B cell (primary cell): ENCODE results near the gene ITPKB.

Experiments used
- EZH2 ChIP-seq: IDR thresholded peaks from 2 replicates; pipeline ENCODE4 v1.6.1; 2012; ENCODE audit warnings: borderline replicate concordance, low read depth, mild to moderate bottlenecking, moderate library complexity, low read length; ENCODE audit not compliant: insufficient read depth, poor library complexity, severe bottlenecking
- TF ChIP-seq, protein P1 (sequence below): fragments of 200-600 bp; IDR thresholded peaks from one replicate; pipeline ENCODE4 v1.8.0; 2022; ENCODE audit warnings: antibody characterized with exemption, mild to moderate bottlenecking

DNA sequence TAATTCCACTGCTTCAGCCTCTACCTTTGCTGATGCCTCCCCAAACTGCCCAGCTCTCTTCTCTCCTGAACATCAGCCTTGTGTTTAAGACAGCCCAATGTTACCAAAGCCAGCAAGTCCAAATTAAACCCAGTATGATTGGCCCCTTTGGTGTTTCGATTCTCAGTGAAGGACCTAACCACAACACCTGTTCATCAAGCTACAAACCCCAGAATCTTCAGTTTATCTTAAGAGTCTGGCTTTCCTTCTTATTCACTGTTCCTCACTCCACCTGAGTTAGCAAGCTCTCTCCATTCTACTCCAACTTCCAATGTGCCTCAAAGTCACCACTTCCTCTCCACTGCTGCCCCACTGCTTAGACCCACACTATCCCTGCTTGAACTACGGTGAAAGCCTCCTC lies 25.5 kb upstream of the ITPKB start:
- TF ChIP-seq, protein P1, sequence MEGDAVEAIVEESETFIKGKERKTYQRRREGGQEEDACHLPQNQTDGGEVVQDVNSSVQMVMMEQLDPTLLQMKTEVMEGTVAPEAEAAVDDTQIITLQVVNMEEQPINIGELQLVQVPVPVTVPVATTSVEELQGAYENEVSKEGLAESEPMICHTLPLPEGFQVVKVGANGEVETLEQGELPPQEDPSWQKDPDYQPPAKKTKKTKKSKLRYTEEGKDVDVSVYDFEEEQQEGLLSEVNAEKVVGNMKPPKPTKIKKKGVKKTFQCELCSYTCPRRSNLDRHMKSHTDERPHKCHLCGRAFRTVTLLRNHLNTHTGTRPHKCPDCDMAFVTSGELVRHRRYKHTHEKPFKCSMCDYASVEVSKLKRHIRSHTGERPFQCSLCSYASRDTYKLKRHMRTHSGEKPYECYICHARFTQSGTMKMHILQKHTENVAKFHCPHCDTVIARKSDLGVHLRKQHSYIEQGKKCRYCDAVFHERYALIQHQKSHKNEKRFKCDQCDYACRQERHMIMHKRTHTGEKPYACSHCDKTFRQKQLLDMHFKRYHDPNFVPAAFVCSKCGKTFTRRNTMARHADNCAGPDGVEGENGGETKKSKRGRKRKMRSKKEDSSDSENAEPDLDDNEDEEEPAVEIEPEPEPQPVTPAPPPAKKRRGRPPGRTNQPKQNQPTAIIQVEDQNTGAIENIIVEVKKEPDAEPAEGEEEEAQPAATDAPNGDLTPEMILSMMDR = no peak
- TF ChIP-seq EZH2 = no peak
